HG03066 (cell line): Measurements from ENCODE around the gene AK5.

ENCODE experiments used
- ATAC-seq: cut with Tn5 transposase; IDR thresholded peaks from one replicate; pipeline ENCODE4 v1.9.1; 2021; ENCODE audit warnings: low read depth; ENCODE audit not compliant: unreplicated experiment

The AK5 gene

DNA sequence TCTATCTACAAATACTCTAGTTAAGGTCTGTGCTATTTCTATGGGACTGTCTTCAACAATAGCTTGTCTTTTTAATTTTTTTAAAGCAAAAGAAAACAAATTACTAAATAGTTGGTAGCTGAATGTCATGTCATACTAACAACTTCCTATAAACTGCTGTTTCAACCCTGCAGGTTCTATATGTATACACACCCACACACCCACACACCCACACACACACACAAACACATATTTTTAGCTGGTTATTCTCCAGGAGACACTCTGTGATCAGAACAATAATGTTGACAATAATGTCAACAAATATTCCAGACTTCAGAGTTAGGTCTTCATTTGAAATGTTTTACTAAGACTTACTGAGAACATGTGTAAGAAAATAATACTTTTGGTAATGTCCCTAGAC, 66.7 kb downstream of the AK5 start:
- ATAC-seq, result no peak

DNA sequence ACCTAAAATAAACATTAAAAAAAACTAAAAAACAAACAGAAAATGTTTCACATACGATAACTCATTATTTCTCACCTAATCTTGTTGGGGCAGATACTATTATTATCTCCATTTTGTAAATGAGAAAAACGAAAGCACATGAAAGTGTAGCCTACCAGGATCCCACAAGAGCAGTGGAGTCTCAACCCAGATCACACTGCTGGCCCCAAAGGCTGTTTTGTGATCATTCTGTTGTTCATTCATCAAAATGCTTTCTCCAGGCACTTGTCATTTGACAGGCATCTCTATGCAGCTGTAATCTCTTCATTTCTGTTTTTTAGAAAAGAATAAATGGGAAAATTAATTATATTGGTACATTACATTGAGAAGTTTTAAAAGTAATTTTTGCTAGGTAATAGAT, 67.5 kb downstream of the AK5 start:
- no peak for ATAC-seq

DNA sequence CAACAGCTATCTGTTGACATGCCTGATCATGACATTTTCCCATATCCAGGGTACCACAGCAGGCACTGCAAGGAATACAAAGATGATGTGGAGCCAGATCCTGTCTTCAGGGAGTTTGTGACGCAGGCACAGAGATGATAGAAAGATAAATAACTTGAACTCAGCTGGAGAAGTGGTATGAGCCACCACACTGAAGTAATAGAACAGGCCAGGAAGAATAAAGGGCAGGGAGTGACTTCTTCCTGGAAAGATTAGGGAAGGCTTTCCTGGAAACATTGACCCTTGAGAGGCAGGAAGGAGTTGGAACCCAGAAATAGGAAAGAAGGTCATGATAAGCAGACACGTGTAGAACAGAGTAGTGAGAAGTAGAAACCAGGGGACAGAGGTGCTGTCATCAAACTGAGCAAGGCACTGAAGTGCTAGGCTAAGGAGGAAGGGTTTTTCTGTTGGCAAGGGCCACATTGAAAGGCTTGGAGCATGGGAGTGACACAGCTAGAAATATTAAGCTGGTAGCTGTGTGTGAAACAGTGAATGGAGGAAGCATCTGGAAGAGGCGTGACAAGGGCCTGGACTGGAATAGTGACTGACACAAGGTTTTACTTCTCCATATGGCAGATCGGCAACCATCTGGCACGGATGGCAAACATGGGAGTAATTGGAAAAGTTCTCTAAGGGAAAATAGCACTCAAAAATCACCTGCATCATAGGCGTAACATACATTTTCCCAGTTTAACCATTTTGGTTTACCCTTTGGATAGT, 68.4 kb downstream of the AK5 start:
- ATAC-seq, result no peak

- no peak for ATAC-seq
Observed at GRCh38 chr1:77354536-77354935, 72.7 kb downstream of the AK5 start.

DNA sequence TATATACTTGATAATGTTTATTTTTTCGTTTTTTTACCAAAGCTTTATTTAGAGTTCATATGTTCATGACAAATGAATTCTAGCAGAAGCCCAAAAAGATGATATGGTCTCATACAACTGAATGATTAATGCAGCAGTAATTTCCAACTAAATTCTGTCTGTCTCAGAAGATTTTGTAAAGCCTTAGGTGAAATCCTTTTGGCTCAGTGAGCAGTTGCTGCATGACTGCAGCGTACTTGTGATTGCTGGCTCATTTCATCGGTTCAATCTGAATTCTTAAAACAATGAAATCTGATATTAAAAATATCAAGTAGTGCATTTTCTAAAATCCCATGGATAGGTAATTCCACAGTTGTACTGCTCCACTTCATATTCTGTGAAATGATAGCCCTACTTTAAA, 73.2 kb downstream of the AK5 start:
- ATAC-seq, result no peak

DNA sequence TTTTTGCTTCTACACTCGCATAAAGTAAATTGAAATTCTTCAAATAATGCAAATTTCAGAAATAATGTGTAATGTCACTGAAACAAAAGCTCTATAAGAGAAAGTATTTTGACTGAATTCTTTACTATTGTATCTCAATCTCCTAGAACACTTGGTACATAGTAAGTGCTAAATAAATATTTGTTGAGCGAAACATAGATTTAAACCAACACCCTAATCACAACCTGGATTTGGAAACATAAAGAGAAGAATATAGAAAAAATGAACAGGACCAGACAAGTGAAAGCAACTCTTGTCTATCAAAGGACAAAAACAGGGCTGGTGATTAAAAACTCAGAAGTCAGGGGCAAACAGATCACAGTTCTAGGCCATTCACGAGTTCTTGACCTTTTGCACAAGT, 74.3 kb downstream of the AK5 start:
- ATAC-seq, result no peak

GRCh38 chr1:77360256-77360655, 78.4 kb downstream of the AK5 start:
- no peak for ATAC-seq

GRCh38 chr1:77361621-77362020, 79.8 kb downstream of the AK5 start:
- ATAC-seq, result no peak

- ATAC-seq, result no peak
Observed at GRCh38 chr1:77370161-77370560, 88.3 kb downstream of the AK5 start.

- ATAC-seq, result no peak
Observed at GRCh38 chr1:77370583-77371306, 88.9 kb downstream of the AK5 start.

GRCh38 chr1:77371396-77371795, 89.6 kb downstream of the AK5 start:
- ATAC-seq, result no peak

DNA sequence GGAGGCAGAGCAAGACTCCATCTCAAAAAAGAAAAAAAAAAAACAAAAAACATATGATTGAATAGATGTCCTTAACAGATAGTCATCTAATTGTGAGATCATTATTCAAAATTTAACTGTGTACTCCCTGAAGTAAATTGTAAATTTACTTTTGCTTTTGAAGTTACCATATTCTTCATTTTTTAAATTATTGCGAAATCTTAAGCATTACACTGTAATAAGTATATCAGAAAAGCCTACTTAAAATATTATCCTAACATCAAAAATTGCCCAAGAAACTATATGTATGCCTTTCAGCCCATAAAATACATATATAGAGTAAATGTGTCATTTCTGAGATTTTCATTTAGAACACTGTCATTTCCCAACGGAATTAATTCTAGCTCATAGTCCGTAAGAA, 91.9 kb downstream of the AK5 start:
- ATAC-seq, result no peak

DNA sequence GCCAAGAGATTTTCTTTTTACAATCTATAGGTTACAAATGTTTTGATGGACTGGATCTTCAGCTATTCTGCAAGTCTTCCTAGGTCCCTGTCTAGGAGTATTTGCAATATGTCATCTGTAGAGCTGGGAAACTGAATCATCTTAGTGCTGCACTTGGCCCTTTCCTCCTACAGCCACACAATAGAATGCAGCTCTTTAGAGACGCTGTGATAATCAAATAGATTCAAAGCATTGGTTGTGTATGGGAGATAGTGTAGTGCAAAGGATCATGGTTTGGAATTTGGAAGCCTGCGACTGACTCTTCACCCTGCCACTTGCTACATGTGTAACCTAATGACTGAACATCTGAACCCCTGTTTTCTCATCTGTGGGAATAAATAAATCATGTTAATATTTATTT, 93.7 kb downstream of the AK5 start:
- no peak for ATAC-seq

DNA sequence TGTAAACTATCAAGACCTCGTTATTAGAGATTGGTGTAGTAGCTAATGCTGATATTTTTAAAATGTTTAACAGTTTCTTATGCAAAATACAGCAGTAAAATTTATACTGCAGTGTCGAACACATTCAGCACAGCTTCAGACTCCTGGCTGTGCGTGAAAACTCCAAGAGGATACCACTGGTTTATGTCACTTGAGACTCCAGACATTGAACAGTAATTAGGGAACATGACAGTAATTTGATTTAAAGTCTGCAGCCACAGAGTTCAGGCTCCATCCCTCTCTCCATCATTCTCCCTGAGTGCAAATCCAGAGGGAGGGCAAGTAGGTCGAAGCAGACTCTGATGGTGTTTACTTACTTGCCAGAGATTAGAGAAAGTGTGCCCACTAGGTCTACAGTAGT, 94.2 kb downstream of the AK5 start:
- ATAC-seq, result no peak

- ATAC-seq, result no peak
Observed at GRCh38 chr1:77378723-77379535, 97.1 kb downstream of the AK5 start.

- no peak for ATAC-seq
Observed at GRCh38 chr1:77382366-77382765, 100.5 kb downstream of the AK5 start.

DNA sequence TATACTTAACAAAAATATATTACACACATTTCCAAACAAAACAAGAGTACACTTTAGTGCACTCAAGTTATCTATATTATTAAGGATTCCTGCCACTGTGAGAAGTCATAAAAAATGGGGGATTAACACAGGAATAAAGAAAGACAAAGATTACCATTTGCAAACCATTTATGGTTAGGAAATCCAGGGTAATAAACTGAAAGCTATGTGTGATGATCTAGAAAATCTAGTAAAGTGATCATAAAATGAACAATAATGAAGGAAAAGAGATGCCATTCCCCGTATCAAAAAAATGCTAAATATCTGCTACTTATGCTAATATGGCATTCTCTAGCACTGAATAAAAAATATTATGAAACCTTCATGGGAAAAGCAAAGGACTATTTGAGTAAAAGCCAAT, 101.4 kb downstream of the AK5 start:
- no peak for ATAC-seq

DNA sequence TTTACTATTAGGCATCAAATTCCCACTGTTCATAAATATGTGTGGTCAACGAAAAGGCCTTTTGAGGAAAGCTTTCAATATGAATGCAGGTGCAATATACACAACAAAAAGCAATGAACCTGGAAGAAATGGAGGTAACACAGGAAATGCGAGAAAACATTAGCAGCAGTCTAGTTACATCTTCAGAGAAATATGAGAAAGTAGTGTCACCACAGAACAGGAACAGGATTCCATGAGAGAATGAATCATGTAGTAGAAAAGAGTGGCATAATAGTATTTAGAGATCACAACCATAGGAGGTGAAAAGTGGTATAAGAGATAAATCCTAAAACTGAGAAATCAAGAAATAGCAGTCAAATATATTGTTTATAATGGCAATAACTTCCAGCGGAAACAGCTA, 103.7 kb downstream of the AK5 start:
- ATAC-seq, result no peak

DNA sequence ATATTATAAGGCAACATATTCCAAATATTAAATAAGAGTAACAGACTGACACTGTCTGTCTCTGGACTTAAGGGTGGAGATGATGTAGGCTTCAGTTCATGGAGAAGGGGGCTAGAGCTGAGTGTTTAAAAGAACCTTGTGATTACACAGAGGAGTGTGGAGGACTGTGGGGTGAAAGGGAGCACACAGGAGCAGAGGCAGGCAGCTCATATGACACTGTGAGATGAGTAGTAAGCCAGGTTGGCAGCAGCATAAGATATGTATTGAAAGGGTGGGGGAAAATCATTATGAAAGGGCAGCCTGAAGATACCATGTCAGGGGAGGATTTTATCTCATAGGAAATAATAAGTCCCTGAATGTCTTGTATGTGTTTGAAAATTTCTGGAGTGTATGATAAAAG, 104.5 kb downstream of the AK5 start:
- no peak for ATAC-seq

- ATAC-seq, result no peak
Observed at GRCh38 chr1:77387553-77387952, 105.7 kb downstream of the AK5 start.

DNA sequence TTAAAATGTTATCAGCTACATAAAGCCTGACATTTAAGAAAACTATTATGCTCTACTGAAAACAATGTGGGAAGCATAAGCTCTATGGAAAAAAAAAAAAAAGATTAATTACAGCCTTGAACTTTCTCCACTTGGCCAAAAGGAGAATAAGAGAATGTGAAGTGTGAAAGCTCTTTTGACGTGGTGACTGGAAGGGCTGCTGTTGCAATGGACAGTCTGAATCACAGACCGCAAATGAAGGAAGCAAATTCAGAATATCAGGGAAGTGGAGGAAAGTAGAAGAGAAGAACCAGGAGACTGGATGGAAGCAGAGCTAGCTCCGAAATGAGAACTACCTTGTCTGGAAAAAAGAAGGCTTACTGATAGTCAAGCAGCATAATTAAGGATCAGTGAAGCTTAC, 106.8 kb downstream of the AK5 start:
- ATAC-seq, result no peak
